Peyer's patch (tissue), 4 donors: ENCODE results near the gene SOX12.

Experiments used
- CTCF ChIP-seq, 6 experiments: fragments of 450-650 bp in 4 of 6; fragments of 200-600 bp in 2 of 6; sonication (generic) in 1 of 6; IDR thresholded peaks; one replicate each; pipeline ENCODE4 v1.5.1; 2017 to 2019; ENCODE audit warnings: antibody characterized with exemption in 6 of 6, mild to moderate bottlenecking in 3 of 6, moderate library complexity in 1 of 6
- POLR2A ChIP-seq, 2 donors: fragments of 450-650 bp; IDR thresholded peaks; one replicate each; pipeline ENCODE4 v1.5.1; 2017; ENCODE audit warnings: antibody characterized with exemption in 2 of 2, mild to moderate bottlenecking in 2 of 2, moderate library complexity in 2 of 2

DNA sequence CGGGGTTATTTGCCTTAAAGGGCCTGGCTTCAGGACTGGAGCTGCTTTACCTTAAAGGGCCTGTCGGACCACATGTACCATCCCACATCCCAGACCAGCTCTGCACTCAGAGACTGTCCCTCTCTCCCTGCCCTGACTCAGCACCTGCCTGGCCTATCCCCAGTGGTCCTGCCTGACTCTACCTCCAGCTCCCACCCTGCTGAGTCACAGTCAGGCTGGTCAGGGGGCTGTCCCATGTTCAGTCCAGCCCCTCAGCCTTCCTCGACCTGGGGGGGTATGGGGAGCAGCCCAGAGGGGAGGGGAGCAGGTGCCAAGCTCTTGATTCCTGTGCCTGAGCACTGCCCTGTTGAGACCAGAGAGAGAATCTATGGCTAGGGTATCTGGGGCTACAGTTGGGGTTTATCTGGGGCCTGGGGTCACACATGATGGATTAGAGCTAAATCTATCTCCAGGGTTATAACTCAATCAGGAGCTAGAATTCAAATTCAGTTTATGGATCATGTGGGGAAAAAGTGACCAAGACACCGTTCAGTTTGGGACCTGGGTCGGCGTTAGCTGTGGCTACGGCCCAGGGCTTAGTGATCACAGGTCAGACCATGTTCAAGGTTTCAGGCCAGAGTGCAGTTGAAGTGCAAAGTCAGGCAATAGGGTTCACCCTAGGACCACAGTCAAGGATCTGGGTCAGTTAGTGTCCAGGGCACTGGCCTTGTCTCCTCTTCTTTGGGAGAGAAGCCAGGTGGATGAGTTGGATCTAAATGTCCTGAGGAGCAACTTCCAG, 45.8 kb downstream of the SOX12 start:
- no peak for TF ChIP-seq CTCF (IDR thresholded peaks at IDR 0.05)
- TF ChIP-seq POLR2A (IDR thresholded peaks at IDR 0.05): no peak
